OCI-LY7 (cell line): Measurements from ENCODE around the gene RPRD1B.

Experiments used
- EZH2phosphoT487 ChIP-seq: fragments of 200-600 bp; sonication (generic); IDR thresholded peaks from 2 replicates; pipeline ENCODE4 v1.6.1; 2018; ENCODE audit warnings: low read depth, borderline replicate concordance, mild to moderate bottlenecking, mixed run types, antibody characterized with exemption, low read length, moderate library complexity, mixed read lengths
- TF ChIP-seq, protein P1 (sequence below): fragments of 200-600 bp; sonication (generic); conservative IDR thresholded peaks from 2 replicates; pipeline ENCODE4 v1.5.1; 2014; ENCODE audit warnings: mild to moderate bottlenecking, antibody characterized with exemption, low read length, moderate library complexity, mixed read lengths

DNA sequence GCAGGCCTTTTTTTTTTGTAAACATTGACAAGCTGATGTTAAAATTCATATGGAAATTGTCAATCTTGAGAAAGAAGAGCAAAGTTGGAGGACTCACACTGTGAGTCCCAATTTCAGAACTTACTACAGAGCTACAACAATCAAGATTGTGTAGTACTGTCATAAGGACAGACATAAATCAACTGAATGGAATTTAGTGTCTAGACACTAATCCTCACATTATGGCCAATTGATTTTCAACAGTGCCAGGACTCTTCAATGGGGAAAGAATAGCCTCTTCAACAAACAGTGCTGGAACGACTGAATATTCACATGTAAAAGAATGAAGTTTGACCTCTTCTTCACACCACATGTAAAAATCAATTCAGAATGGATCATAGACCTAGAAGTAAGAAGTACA is 70.7 kb downstream of the RPRD1B start:
- TF ChIP-seq, protein P1, sequence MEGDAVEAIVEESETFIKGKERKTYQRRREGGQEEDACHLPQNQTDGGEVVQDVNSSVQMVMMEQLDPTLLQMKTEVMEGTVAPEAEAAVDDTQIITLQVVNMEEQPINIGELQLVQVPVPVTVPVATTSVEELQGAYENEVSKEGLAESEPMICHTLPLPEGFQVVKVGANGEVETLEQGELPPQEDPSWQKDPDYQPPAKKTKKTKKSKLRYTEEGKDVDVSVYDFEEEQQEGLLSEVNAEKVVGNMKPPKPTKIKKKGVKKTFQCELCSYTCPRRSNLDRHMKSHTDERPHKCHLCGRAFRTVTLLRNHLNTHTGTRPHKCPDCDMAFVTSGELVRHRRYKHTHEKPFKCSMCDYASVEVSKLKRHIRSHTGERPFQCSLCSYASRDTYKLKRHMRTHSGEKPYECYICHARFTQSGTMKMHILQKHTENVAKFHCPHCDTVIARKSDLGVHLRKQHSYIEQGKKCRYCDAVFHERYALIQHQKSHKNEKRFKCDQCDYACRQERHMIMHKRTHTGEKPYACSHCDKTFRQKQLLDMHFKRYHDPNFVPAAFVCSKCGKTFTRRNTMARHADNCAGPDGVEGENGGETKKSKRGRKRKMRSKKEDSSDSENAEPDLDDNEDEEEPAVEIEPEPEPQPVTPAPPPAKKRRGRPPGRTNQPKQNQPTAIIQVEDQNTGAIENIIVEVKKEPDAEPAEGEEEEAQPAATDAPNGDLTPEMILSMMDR, result no peak
- TF ChIP-seq EZH2phosphoT487, result no peak
